GM18505 (cell line): ENCODE results near the gene PEX13.
"Not testable (repeated sequence)": the region's sequence is repeated elsewhere in the genome, so short reads cannot be mapped to it uniquely, and the experiment has no call there.

Source experiments
- ATAC-seq: cut with Tn5 transposase; IDR thresholded peaks from one replicate; pipeline ENCODE4 v1.9.1; 2021; ENCODE audit not compliant: unreplicated experiment
- POLR2A ChIP-seq: IDR thresholded peaks from 4 replicates; pipeline ENCODE4 v1.6.1; 2011; ENCODE audit warnings: borderline replicate concordance; ENCODE audit not compliant: insufficient read depth, insufficient read length; ENCODE audit errors: extremely low read depth

PEX13 gene

DNA sequence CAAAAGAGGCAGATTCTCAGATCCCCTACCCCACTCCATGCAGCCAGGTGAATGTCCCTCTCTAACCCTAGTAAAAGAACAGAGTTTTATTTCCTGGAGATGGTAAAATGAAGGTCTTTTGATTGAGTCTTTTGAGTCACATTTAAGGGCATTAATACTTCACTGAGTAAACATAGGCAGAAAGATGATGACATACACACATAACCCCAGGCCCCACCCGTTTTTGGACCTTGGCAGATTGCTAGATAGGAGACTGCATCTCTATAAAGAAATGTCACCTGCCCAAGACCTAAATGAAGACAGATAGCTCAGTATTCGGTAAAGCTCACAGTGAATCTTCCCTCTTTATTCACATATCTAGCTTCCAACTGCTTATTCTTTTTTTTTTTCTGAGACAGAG, 28.3 kb upstream of the PEX13 start:
- TF ChIP-seq POLR2A: no peak
- no peak for ATAC-seq

GRCh38 chr2:60991644-60992043, 25.9 kb upstream of the PEX13 start:
- no peak for TF ChIP-seq POLR2A
- ATAC-seq: no peak

DNA sequence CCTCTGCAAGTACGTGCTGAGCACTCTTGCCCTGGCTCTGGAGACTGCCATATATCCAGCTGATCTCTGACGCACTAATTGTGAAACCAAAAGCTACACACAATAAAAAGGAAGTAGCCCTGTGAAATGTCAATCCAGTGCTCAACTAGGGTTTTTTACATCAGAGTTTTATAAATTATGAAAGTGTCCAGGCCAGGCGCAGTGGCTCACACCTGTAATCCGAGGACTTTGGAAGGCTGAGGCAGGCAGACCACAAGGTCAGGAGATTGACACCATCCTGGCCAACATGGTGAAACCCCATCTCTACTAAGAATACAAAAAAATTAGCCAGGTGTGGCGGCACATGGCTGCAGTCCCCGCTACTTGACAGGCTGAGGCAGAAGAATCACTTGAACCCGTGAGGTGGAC, 24.5 kb upstream of the PEX13 start:
- no peak for TF ChIP-seq POLR2A
- peak; percentile 97 for ATAC-seq

DNA sequence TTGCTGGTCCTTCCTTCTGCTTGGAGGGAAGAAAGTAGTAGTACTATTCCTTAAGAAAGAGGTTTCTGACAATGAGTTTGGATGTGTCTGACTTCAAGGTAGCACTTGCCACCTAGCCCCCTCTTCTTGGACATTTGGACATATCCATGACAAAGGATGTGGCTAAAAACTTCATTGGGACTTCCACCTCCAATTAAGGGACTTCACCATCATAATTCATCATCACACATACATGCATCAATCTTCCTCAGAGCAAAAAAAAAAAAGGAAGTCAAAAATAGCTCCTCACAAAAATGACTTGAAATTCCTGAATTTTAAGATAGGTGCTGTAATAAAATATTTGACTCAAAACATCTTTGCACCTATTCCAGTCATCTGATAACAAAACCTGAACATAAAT, 23.4 kb upstream of the PEX13 start:
- TF ChIP-seq POLR2A: no peak
- no peak for ATAC-seq

DNA sequence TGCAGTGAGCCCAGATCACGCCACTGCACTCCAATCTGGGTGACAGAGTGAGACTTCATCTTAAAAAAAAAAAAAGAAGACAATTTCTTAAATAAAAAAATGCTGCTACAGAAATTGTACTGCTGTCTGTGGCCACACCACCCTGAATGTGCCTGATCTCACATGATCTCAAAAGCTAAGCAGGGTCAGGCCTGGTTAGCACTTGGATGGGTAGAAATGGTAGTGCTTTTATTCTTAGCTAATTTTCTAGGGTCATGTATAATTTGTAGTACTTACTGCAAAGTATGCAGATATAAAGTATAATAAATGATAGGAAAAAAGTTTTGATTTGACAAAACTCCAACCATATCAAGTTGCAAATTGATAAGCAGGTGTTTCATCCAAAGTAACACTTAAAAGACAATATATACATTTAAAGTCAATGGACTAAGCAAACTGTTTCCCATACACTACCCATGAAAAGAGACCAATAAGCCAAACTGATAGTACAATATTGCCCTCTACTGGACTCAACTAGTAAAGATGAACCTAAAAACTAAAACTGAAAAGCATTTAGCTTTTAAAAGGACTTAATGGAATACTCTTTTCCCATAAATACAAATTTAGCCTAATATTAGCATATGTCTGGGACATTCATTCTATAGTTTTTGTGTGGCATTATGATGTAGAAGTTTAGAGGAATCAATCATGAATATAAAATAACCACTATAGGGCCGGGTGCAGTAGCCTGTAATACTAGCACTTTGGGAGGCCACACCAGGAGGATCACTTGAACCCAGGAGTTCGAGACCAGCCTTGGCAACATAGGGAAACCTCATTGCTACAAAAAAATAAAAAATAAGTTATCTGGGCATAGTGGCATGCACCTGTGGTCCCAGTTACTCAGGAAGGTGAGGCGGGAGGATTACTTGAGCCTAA, 18.6 kb upstream of the PEX13 start:
- TF ChIP-seq POLR2A: no peak
- no peak for ATAC-seq

- no peak for ATAC-seq
- TF ChIP-seq POLR2A: no peak
Measured at GRCh38 chr2:61005736-61006135, 11.8 kb upstream of the PEX13 start.

GRCh38 chr2:61006486-61007105, 10.9 kb upstream of the PEX13 start:
- no peak for TF ChIP-seq POLR2A
- ATAC-seq: no peak

DNA sequence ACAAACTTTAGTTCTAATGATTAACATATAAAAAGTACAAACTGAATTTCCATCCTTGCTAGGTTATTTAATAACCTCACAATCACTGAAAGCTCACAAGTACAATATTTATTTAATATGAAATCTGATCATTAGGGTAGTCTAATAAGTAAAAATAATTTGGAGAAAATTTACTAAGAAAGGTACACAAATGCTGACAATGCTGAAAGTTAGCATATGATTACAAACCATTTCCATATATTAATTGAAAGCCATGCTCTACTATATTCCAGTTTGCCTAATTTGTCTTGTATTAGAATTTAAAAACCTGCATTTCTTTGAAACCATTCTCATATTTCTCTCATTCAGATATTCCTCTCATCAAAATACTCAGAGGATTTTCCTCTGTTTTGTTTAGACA, 8.2 kb upstream of the PEX13 start:
- no peak for TF ChIP-seq POLR2A
- ATAC-seq: no peak

DNA sequence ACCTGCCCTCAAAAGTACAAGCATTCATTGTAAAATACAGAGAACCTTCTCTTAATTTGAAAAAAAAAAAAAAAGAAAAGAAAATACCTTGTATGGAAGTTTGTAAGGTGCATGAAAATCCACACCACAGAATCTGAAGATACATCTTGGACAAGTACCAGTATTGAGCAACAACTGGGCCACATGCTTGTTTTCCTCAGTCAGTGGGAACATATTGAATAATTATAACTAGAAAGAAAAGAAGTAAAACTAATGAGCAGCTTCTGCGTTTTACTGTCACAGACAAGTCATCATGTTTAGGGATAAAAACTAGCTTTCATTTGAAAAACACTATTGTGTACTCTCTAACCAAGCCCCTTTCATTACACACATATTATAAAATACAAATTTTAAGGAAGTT, 5.8 kb upstream of the PEX13 start:
- no peak for ATAC-seq
- no peak for TF ChIP-seq POLR2A

DNA sequence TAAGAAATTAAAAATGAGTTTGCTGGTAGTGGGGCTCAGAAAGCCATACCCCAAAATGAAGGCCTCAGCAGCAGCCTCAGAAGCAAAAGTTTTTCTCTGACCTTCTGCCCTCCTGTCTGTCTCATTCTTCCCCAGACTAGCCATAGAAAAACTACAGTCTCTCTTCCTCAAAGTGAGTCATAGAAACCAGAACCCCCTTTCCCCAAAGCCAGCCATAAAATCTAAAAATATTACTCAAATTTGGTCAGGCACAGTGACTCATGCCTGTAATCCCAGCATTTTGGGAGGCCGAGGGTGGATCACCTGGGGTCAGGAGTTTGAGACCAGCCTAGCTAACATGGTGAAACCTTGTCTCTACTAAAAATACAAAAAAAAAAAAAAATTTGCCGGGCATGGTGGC, 5.2 kb upstream of the PEX13 start:
- ATAC-seq: not testable (repeated sequence)

DNA sequence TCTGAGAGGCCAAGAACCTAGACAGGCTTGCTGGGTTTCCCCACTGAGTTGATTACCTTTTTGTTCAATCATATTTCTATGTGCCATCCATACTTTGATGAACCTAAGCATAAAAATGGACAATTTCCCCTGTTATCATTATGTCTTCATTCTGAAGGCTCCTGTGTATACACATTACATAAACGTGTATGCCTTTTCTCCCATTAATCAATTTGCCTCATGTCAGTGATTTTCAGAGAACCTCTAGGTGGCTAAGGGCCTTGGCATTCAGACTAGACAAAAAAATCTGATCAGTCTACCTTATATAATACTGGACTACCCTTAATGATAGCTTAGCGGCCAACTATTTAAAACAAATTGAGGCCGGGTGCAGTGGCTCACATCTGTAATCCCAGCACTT, 4.1 kb upstream of the PEX13 start:
- no peak for TF ChIP-seq POLR2A
- no peak for ATAC-seq

- no peak for TF ChIP-seq POLR2A
- no peak for ATAC-seq
Measured at GRCh38 chr2:61014763-61015162, 2.8 kb upstream of the PEX13 start.

DNA sequence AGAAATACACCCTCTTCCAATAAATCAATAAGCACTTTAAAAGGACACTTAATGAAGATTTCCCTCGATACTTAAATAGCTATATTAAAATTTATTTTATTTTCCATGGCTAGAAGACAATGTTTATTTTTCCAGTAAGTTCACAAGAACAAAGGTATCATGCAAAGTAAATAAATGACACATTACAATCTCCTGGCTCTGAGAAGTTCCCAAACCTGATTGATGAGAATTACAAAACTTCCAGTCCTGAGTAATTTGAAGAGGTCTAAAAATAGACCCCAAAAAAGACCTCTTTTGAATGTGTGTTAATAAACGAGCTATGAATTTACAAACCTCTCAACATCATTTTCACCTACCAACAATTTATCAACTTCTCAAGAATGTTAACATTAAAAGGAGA, 1.5 kb upstream of the PEX13 start:
- no peak for ATAC-seq
- TF ChIP-seq POLR2A: no peak

- ATAC-seq: peak; percentile 15
- TF ChIP-seq POLR2A: no peak
Measured at GRCh38 chr2:61016392-61017002, 1.0 kb upstream of the PEX13 start.
